GM23338 (cell line): Measurements from ENCODE around the gene TNS4. TPM values are rescaled to one million over a fixed set of nuclear protein-coding genes. Genes with fewer than 3 reads are reported as not detected.

Source experiments
- ATAC-seq: fragments of 200-7000 bp; cut with Tn5 transposase; 3 replicates; pipeline ENCODE4 v1.9.1; 2020
- DNase-seq: peaks from one replicate; pipeline ENCODE4 v3.0.0-alpha.2; 2015; ENCODE audit warnings: low spot score
- H2AFZ ChIP-seq: fragments of 200-600 bp; sonication (generic); 2 replicates; pipeline ENCODE4 v1.8.0; 2016; ENCODE audit warnings: antibody characterized with exemption, mild to moderate bottlenecking, moderate library complexity
- H3F3A ChIP-seq: fragments of 200-600 bp; sonication (generic); replicated peaks from 2 replicates; pipeline ENCODE4 v1.8.0; 2017; ENCODE audit warnings: antibody characterized with exemption, mixed run types, low read depth
- H3K27ac ChIP-seq: fragments of 200-600 bp; sonication (generic); 2 replicates; pipeline ENCODE4 v1.6.1; 2016; ENCODE audit warnings: low read depth
- H3K27me3 ChIP-seq: fragments of 200-600 bp; sonication (generic); 2 replicates; pipeline ENCODE4 v1.8.0; 2016; ENCODE audit warnings: mild to moderate bottlenecking, mixed run types, moderate library complexity; ENCODE audit not compliant: insufficient read depth
- H3K36me3 ChIP-seq: fragments of 200-600 bp; sonication (generic); 2 replicates; pipeline ENCODE4 v1.8.0; 2016; ENCODE audit warnings: mild to moderate bottlenecking; ENCODE audit not compliant: insufficient read depth
- H3K4me1 ChIP-seq: fragments of 200-600 bp; sonication (generic); 2 replicates; pipeline ENCODE4 v1.8.0; 2016; ENCODE audit warnings: mild to moderate bottlenecking, moderate library complexity; ENCODE audit not compliant: insufficient read depth
- H3K4me2 ChIP-seq: fragments of 200-600 bp; sonication (generic); 2 replicates; pipeline ENCODE4 v1.7.1; 2017; ENCODE audit warnings: mixed run types
- H3K4me3 ChIP-seq: fragments of 200-600 bp; sonication (generic); 2 replicates; pipeline ENCODE4 v1.6.1; 2016; ENCODE audit warnings: mixed run types
- H3K79me2 ChIP-seq: fragments of 200-600 bp; sonication (generic); replicated peaks from 2 replicates; pipeline ENCODE4 v1.8.0; 2017; ENCODE audit warnings: mild to moderate bottlenecking; ENCODE audit not compliant: insufficient read depth
- H3K9me2 ChIP-seq: fragments of 200-600 bp; sonication (generic); 2 replicates; pipeline ENCODE4 v1.8.0; 2017; ENCODE audit not compliant: insufficient read depth
- H4K20me1 ChIP-seq: fragments of 200-600 bp; sonication (generic); replicated peaks from 2 replicates; pipeline ENCODE4 v1.8.0; 2017; ENCODE audit warnings: mild to moderate bottlenecking; ENCODE audit not compliant: insufficient read depth
- H3K27ac Mint-ChIP-seq: 2 replicates; pipeline ENCODE4 v1.8.0; 2020; ENCODE audit warnings: inconsistent platforms, mild to moderate bottlenecking, moderate library complexity, mixed read lengths
- H3K27me3 Mint-ChIP-seq: 3 replicates; pipeline ENCODE4 v1.8.0; 2022; ENCODE audit warnings: low read depth, mild to moderate bottlenecking, moderate library complexity, mixed read lengths, inconsistent platforms; ENCODE audit not compliant: insufficient read depth, poor library complexity
- H3K36me3 Mint-ChIP-seq: 3 replicates; pipeline ENCODE4 v1.8.0; 2021; ENCODE audit warnings: low read depth, mild to moderate bottlenecking, inconsistent platforms, moderate library complexity, mixed read lengths
- H3K4me1 Mint-ChIP-seq: 3 replicates; pipeline ENCODE4 v1.8.0; 2020; ENCODE audit warnings: mild to moderate bottlenecking, inconsistent platforms, mixed read lengths
- H3K4me3 Mint-ChIP-seq: 3 replicates; pipeline ENCODE4 v1.8.0; 2021; ENCODE audit warnings: moderate library complexity, mild to moderate bottlenecking, inconsistent platforms, mixed read lengths
- H3K9me3 Mint-ChIP-seq: 3 replicates; pipeline ENCODE4 v1.8.0; 2020; ENCODE audit warnings: moderate library complexity, mild to moderate bottlenecking, inconsistent platforms, mixed read lengths
- CREB1 ChIP-seq: fragments of 250-450 bp; sonication (Bioruptor Pico); IDR thresholded peaks from 2 replicates; pipeline ENCODE4 v1.5.0; 2020; ENCODE audit warnings: low read depth, mild to moderate bottlenecking, moderate library complexity
- EZH2 ChIP-seq: fragments of 200-600 bp; sonication (generic); IDR thresholded peaks from one replicate; pipeline ENCODE4 v1.8.0; 2017; ENCODE audit warnings: antibody characterized with exemption, mild to moderate bottlenecking, low read depth; ENCODE audit not compliant: unreplicated experiment
- EZH2phosphoT487 ChIP-seq: fragments of 200-600 bp; sonication (generic); IDR thresholded peaks from one replicate; pipeline ENCODE4 v1.8.1; 2018; ENCODE audit warnings: antibody characterized with exemption; ENCODE audit not compliant: unreplicated experiment
- JUNB ChIP-seq: IDR thresholded peaks from one replicate; pipeline ENCODE4 v1.6.1; 2016; ENCODE audit warnings: antibody characterized with exemption; ENCODE audit not compliant: unreplicated experiment
- NANOG ChIP-seq: IDR thresholded peaks from 2 replicates; pipeline ENCODE4 v1.6.1; 2016; ENCODE audit warnings: antibody characterized with exemption, borderline replicate concordance
- POLR2AphosphoS5 ChIP-seq: IDR thresholded peaks from 2 replicates; pipeline ENCODE4 v1.6.1; 2016; ENCODE audit warnings: antibody characterized with exemption, low read depth
- STAT1 ChIP-seq: IDR thresholded peaks from one replicate; pipeline ENCODE4 v1.6.1; 2016; ENCODE audit warnings: antibody characterized with exemption; ENCODE audit not compliant: unreplicated experiment
- ZNF114 ChIP-seq: fragments of 250-450 bp; sonication (Bioruptor Pico); IDR thresholded peaks from 2 replicates; pipeline ENCODE4 v1.5.0; 2020; ENCODE audit warnings: mild to moderate bottlenecking, moderate library complexity
- ZNF331 ChIP-seq: fragments of 250-450 bp; sonication (Bioruptor Pico); IDR thresholded peaks from 2 replicates; pipeline ENCODE4 v1.5.0; 2020; ENCODE audit warnings: low read depth, mild to moderate bottlenecking, moderate library complexity
- polyA plus RNA-seq: library from polyadenylated mRNA; unstranded; fragments of >200 nt; fragmentation: Nextera tagmentation; extraction: Ambion mirVana; gene quantifications from 2 replicates; pipeline ENCODE4 v1.2.1, GENCODE V29; 2016
- total RNA-seq: library from RNA; depleted of rRNA; stranded (reverse); fragments of >200 nt; shearing (Covaris generic); gene quantifications from 2 replicates; pipeline ENCODE4 v1.2.3, GENCODE V29; 2014
- TF ChIP-seq, protein P1 (sequence below), 2 experiments: fragments of 200-600 bp in 1 of 2; sonication (generic) in 1 of 2; conservative IDR thresholded peaks; 2 replicates each; pipeline versions ENCODE4 v1.5.1 to v1.6.1; 2016 to 2017; ENCODE audit warnings: antibody characterized with exemption in 2 of 2, low read depth in 2 of 2, mild to moderate bottlenecking in 2 of 2, moderate library complexity in 1 of 2
- TF ChIP-seq, protein P2 (sequence below): IDR thresholded peaks from one replicate; pipeline ENCODE4 v1.6.1; 2018; ENCODE audit warnings: antibody characterized with exemption; ENCODE audit not compliant: unreplicated experiment
- TF ChIP-seq, protein P3 (sequence below): fragments of 250-450 bp; sonication (Bioruptor Pico); IDR thresholded peaks from 2 replicates; pipeline ENCODE4 v1.5.0; 2020; ENCODE audit warnings: mild to moderate bottlenecking, moderate library complexity
- TF ChIP-seq, protein P4 (sequence below): IDR thresholded peaks from 2 replicates; pipeline ENCODE4 v1.6.1; 2016; ENCODE audit warnings: antibody characterized with exemption

Gene TNS4
- total and polyA plus RNA-seq, 2 experiments from 2014 or later: 0.31 to 4.9 TPM

DNA sequence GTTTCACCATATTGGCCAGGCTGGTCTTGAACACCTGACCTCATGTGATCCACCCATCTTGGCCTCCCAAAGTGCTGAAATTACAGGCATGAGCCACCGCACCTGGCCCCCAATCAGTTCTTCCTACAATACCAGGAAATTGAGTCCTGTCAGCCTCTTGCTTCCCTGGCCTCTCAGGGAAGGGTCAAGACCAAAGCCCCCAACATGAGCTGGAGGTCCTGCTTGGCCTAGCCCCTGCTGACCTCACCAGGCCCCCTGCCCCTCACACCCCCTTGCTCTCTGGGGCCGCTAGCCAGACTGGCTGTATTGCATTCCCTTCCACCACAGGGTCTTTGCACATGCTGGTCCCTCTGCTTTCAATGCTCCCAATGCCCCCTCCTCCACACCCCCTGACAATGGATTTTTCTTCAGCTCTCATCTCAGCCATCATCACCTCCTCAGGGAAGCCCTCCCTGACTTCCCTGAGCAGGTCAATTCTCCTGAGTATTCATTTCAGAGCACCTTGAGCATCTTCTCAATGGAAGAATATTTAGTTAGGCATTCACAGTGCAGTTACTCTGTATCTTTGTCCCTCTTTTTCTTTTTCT lies 34.0 kb downstream of the TNS4 start:
- Mint-ChIP-seq H3K36me3 (peaks cover 11% of the 10 kb centered on the region), H3K27ac (no peak overlapping the region), H3K27me3 (peaks cover 32% of the 10 kb centered on the region), H3K4me3 (no peak overlapping the region), H3K9me3 (peaks cover 17% of the 10 kb centered on the region), H3K4me1 (peaks cover 35% of the 10 kb centered on the region)
- H3K4me1 ChIP-seq: peaks cover 30% of the 10 kb centered on the region
- no peak overlapping the region for H3K4me3 ChIP-seq
- no peak overlapping the region for H3K4me2 ChIP-seq
- no peaks in the 10 kb centered on the region for H3K36me3 ChIP-seq
- 0 out of 2 replicates have a peak, but pooled peaks cover 6% of the 10 kb centered on the region for H3F3A ChIP-seq
- no peaks in the 10 kb centered on the region for H3K79me2 ChIP-seq
- no peak overlapping the region for H2AFZ ChIP-seq
- H3K27ac ChIP-seq: no peak overlapping the region
- H3K27me3 ChIP-seq: no peaks in the 10 kb centered on the region
- TF ChIP-seq, protein P1, sequence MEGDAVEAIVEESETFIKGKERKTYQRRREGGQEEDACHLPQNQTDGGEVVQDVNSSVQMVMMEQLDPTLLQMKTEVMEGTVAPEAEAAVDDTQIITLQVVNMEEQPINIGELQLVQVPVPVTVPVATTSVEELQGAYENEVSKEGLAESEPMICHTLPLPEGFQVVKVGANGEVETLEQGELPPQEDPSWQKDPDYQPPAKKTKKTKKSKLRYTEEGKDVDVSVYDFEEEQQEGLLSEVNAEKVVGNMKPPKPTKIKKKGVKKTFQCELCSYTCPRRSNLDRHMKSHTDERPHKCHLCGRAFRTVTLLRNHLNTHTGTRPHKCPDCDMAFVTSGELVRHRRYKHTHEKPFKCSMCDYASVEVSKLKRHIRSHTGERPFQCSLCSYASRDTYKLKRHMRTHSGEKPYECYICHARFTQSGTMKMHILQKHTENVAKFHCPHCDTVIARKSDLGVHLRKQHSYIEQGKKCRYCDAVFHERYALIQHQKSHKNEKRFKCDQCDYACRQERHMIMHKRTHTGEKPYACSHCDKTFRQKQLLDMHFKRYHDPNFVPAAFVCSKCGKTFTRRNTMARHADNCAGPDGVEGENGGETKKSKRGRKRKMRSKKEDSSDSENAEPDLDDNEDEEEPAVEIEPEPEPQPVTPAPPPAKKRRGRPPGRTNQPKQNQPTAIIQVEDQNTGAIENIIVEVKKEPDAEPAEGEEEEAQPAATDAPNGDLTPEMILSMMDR (conservative IDR thresholded peaks at IDR 0.05; ENCODE audit: low read depth in 2 of 2): no peak
- TF ChIP-seq EZH2: no peak
- TF ChIP-seq, protein P2, sequence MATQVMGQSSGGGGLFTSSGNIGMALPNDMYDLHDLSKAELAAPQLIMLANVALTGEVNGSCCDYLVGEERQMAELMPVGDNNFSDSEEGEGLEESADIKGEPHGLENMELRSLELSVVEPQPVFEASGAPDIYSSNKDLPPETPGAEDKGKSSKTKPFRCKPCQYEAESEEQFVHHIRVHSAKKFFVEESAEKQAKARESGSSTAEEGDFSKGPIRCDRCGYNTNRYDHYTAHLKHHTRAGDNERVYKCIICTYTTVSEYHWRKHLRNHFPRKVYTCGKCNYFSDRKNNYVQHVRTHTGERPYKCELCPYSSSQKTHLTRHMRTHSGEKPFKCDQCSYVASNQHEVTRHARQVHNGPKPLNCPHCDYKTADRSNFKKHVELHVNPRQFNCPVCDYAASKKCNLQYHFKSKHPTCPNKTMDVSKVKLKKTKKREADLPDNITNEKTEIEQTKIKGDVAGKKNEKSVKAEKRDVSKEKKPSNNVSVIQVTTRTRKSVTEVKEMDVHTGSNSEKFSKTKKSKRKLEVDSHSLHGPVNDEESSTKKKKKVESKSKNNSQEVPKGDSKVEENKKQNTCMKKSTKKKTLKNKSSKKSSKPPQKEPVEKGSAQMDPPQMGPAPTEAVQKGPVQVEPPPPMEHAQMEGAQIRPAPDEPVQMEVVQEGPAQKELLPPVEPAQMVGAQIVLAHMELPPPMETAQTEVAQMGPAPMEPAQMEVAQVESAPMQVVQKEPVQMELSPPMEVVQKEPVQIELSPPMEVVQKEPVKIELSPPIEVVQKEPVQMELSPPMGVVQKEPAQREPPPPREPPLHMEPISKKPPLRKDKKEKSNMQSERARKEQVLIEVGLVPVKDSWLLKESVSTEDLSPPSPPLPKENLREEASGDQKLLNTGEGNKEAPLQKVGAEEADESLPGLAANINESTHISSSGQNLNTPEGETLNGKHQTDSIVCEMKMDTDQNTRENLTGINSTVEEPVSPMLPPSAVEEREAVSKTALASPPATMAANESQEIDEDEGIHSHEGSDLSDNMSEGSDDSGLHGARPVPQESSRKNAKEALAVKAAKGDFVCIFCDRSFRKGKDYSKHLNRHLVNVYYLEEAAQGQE: no peak
- TF ChIP-seq STAT1: no peak
- no peak for TF ChIP-seq JUNB
- no peak for TF ChIP-seq CREB1 (CRISPR knock-in tag)
- TF ChIP-seq, protein P3, sequence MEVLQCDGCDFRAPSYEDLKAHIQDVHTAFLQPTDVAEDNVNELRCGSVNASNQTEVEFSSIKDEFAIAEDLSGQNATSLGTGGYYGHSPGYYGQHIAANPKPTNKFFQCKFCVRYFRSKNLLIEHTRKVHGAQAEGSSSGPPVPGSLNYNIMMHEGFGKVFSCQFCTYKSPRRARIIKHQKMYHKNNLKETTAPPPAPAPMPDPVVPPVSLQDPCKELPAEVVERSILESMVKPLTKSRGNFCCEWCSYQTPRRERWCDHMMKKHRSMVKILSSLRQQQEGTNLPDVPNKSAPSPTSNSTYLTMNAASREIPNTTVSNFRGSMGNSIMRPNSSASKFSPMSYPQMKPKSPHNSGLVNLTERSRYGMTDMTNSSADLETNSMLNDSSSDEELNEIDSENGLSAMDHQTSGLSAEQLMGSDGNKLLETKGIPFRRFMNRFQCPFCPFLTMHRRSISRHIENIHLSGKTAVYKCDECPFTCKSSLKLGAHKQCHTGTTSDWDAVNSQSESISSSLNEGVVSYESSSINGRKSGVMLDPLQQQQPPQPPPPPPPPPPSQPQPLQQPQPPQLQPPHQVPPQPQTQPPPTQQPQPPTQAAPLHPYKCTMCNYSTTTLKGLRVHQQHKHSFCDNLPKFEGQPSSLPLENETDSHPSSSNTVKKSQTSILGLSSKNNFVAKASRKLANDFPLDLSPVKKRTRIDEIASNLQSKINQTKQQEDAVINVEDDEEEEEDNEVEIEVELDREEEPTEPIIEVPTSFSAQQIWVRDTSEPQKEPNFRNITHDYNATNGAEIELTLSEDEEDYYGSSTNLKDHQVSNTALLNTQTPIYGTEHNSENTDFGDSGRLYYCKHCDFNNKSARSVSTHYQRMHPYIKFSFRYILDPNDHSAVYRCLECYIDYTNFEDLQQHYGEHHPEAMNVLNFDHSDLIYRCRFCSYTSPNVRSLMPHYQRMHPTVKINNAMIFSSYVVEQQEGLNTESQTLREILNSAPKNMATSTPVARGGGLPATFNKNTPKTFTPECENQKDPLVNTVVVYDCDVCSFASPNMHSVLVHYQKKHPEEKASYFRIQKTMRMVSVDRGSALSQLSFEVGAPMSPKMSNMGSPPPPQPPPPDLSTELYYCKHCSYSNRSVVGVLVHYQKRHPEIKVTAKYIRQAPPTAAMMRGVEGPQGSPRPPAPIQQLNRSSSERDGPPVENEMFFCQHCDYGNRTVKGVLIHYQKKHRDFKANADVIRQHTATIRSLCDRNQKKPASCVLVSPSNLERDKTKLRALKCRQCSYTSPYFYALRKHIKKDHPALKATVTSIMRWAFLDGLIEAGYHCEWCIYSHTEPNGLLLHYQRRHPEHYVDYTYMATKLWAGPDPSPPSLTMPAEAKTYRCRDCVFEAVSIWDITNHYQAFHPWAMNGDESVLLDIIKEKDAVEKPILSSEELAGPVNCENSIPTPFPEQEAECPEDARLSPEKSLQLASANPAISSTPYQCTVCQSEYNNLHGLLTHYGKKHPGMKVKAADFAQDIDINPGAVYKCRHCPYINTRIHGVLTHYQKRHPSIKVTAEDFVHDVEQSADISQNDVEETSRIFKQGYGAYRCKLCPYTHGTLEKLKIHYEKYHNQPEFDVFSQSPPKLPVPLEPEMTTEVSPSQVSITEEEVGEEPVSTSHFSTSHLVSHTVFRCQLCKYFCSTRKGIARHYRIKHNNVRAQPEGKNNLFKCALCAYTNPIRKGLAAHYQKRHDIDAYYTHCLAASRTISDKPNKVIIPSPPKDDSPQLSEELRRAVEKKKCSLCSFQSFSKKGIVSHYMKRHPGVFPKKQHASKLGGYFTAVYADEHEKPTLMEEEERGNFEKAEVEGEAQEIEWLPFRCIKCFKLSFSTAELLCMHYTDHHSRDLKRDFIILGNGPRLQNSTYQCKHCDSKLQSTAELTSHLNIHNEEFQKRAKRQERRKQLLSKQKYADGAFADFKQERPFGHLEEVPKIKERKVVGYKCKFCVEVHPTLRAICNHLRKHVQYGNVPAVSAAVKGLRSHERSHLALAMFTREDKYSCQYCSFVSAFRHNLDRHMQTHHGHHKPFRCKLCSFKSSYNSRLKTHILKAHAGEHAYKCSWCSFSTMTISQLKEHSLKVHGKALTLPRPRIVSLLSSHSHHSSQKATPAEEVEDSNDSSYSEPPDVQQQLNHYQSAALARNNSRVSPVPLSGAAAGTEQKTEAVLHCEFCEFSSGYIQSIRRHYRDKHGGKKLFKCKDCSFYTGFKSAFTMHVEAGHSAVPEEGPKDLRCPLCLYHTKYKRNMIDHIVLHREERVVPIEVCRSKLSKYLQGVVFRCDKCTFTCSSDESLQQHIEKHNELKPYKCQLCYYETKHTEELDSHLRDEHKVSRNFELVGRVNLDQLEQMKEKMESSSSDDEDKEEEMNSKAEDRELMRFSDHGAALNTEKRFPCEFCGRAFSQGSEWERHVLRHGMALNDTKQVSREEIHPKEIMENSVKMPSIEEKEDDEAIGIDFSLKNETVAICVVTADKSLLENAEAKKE (CRISPR knock-in tag): no peak
- TF ChIP-seq POLR2AphosphoS5: no peak
- TF ChIP-seq EZH2phosphoT487: no peak
- TF ChIP-seq, protein P4, sequence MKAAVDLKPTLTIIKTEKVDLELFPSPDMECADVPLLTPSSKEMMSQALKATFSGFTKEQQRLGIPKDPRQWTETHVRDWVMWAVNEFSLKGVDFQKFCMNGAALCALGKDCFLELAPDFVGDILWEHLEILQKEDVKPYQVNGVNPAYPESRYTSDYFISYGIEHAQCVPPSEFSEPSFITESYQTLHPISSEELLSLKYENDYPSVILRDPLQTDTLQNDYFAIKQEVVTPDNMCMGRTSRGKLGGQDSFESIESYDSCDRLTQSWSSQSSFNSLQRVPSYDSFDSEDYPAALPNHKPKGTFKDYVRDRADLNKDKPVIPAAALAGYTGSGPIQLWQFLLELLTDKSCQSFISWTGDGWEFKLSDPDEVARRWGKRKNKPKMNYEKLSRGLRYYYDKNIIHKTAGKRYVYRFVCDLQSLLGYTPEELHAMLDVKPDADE: no peak
- TF ChIP-seq NANOG: no peak
- TF ChIP-seq ZNF331 (CRISPR knock-in tag): no peak
- no peak for TF ChIP-seq ZNF114 (CRISPR knock-in tag)
- ATAC-seq: no peak
- no peak for DNase-seq
- H3K9me2 ChIP-seq: no peaks in the 10 kb centered on the region
- H4K20me1 ChIP-seq: no peaks in the 10 kb centered on the region
